22Rv1 (cell line): ENCODE results near the gene TM4SF18.

Experiments used
- CTCF ChIP-seq: fragments of 450-650 bp; IDR thresholded peaks from 2 replicates; pipeline ENCODE4 v1.5.1; 2017; ENCODE audit warnings: mild to moderate bottlenecking
- ZFX ChIP-seq: fragments of 450-650 bp; IDR thresholded peaks from 2 replicates; pipeline ENCODE4 v1.6.1; 2017; ENCODE audit warnings: antibody characterized with exemption, borderline replicate concordance

- TF ChIP-seq CTCF: no peak
- no peak for TF ChIP-seq ZFX
Measured at GRCh38 chr3:149366031-149366430, 32.6 kb upstream of the TM4SF18 start.
